GM18858 (cell line): ENCODE data around the gene CCNL2.
"Not testable (repeated sequence)": the region's sequence is repeated elsewhere in the genome, so short reads cannot be mapped to it uniquely, and the experiment has no call there.

Experiments
- ATAC-seq: cut with Tn5 transposase; IDR thresholded peaks from one replicate; pipeline ENCODE4 v1.9.1; 2021; ENCODE audit not compliant: unreplicated experiment

CCNL2 gene

DNA sequence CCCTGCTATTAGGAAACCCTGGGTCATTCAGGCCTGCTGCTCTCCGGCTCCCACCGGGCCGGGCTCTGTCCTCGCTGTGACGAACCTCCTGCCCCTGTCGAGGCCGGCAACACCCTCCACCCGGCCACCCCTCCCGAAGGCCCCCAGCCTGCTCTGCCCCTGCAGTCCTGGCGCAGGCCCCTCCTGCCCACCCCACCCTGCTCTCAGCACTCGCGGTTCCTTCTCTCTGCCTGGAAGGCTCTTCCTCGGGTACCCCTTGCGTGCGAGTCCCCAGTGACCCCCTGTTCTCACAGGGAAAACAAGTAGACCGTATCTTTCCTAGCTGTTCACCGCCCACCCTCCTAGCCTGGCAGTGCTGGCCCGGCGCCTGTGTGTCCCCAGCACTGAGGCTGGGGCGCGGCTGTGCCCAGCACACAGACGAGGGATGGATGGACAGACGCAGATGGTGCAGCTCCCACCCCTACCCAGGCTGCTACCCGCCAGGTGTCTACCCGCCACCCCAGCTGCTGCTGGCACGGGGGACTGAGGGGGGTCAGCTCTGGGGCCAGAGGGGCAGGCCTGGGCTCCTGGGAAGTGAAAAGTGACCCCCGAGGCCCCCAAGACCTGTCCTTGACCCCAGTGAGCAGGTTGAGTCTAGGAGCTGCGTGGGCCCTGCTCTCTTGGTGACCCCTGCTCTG lies 33.3 kb upstream of the CCNL2 start:
- ATAC-seq, result no peak

DNA sequence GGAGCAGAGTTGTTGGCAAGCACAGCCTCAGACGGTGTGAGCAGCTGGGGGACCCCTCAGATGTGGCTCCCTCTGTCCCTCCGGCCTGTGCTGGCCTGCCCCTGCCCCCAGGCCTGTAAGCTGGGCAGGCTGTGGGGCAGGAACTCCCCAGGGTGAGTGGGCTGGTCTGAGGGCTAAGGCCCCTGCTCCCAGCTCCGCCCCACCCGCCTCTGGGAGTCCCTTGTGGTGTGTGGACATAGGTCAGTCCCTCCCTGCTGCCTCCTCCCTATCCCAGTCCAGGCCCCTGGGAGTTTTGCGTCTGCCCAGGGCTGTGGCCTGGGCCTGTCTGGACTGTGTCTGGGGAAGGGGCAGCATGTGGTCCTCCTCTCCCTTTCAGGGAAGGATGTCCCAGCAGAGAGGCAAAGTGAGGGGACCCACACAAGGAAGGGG lies 32.7 kb upstream of the CCNL2 start:
- ATAC-seq, result no peak

DNA sequence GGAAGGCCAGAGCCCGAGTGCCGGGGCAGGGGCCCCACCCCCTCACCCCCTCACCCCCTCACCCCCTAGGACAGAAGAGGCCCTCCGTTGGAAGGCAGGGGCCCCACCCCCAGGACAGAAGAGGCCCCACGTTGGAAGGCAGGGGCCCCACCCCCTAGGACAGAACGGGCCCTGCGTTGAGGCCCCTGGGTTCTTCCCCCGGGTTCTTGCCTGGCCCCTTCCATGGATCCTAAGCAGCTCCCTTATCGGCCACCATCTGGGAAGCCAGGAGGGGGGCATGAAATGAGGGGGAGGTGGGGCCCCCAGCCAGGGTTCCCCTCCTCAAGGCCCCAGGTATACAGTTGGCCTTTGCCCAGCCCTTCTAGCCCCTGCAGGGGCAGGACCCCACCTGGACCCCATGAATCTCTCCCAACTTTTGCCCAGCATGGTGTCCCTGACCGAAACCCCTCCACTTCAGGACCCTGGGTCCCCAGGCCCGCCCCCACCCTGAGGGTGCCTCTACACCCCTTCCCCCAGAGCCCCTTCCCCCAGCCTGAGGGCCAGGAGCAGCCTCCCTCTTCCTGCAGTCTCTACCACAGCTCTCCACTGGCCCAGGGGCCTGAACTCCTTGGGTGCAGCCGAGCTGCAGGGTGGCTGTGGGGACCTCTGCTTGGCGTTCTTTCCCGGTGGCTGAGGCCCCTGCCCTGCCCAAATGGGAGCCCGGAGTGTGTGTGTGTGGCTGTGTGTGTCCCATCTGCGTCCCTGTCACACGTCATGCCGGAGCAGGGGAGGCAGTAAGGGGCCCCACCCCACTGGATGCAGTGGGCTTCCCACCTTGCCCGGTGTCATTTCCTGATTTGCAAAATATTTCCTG lies 32.1 kb upstream of the CCNL2 start:
- ATAC-seq, result no peak

DNA sequence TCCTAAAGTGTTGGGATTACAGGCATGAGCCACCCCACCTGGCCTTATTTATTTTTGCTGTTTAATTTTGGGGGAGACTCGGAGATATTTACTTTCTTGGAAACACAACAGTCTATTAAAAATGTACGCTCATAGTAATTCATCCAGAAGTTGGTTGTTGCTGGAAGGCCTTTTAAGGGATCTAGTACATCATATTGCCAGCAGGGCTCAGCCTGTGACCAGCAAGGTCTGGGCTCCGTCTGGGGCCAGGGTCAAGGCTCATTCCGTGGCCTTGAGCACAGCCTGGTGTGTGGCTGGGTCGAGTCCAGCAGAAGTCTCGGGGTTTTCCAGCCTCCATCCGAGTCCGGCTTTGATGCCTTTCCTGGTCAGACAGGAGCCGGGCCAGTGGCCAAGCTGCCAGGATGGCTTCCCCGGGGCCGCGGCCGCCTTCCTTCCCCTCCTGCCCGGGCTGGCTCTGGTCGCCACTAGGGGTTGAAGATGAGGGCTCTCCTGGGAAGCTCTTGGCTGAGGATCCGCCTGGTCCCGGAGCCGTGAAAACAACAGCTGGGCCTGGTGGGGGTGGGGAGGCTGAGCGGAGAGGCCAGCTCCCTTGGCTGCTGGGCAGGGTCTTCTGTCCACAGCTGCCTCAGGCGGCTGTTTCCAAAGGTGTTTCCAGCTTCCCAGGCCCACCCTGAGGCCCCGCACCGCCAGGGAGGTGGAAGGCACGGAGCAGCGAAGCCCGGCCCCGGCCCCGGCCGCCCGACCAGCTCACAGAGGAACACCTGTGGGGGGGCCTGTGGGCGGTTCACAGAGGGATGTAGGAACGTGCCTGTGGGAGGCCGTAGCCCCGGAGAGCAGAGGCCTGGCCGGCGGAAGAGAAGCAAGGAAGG lies 31.2 kb upstream of the CCNL2 start:
- ATAC-seq, result no peak

DNA sequence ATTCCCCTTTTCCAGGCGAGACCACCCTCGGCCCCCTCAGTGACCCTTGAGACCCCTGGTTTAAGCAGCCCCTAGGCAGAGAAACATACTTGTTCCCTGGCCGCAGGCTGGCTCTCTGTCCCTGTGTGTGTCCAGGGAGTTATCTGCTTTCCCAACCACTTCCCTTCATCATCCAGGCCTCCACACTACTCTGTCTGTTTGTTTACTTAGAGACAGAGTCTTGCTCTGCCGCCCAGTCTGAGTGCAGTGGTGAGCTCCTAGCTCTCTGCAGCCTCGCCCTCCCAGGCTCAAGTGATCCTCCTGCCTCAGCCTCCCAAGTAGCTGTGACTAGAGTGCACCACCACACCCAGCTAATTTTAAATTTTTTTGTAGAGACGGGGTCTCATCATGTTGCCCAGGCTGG lies 30.5 kb upstream of the CCNL2 start:
- no peak for ATAC-seq

DNA sequence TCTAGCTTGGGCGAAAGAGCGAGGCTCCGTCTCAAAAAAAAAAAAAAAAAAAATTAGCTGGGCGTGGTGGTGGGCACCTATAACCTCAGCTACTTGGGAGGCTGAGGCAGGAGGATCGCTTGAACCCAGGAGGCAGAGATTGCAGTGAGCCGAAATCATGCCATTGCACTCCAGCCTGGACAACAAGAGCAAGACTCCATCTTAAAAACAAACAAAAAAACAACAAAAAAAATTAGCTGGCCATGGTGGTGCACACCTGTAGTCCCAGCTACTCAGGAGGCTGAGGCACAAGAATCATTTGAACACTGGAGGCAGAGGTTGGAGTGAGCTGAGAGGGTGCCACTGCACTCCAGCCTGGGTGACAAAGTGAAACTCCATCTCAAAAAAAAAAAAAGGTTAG lies 29.8 kb upstream of the CCNL2 start:
- ATAC-seq, result not testable (repeated sequence)

DNA sequence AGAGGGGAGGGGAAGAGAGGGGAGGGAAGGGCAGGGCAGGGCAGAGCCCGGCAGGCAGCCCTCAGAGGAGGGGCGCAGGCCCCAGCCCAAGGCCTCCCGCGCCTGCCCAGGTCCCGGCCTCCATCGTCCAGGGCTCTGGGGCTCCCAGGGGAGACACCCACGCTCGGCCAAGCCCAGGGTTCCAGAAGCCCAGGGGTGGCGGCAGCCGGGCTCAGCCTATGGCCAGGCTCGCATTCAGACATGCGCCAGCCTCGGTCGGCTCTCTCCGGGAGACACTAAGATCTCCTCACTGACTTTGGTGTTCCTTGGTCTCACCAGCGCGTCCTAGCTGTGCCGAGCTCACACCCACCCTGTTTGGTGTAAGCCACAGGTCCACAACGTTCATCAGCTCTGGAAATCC lies 29.0 kb upstream of the CCNL2 start:
- ATAC-seq, result no peak

DNA sequence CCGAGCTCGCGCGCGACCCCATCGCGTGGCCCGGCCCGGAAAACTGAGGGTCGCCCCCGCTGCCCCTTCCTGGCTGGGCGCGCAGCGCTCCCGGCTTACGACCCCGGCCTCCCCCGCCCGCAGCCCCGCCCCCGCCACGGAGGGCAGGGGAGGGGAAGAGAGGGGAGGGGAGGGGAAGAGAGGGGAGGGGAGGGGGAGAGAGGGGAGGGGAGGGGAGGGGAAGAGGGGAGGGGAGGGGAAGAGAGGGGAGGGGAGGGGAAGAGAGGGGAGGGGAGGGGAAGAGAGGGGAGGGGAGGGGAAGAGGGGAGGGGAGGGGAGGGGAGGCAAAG lies 28.6 kb upstream of the CCNL2 start:
- ATAC-seq, result no peak

DNA sequence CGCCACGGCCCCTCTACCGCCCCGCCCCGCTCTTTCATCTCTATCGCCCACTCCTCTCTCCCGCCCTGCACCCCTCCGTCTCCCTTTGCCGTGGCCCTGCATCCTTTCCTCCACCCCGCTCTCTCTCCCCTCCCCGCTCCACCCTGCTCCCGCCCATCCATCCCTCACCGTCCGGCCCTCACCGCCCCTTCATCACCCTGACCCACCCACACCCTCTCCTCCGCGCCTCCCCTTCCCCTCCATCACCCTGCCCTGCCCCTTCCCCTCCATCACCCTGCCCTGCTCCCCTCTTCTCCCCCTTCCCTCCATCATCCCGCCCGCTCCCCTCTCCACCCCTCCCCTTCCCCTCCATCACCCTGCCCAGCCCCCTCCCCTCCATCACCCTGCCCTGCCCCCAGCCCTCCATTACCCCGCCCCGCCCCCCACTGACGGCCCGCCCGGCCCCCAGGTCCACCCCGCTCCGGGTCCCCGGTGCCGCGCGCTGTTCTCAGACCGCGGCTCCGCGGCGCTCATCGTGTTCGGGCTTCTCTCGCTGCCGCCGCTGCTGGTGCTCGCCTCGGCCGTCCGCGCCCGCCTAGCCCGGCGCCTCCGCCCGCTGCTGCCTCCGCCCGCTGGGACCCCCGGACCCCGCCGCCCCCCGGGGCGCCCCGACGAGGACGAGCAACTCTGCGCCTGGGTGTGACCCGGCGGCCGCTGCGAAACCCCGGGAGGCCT lies 28.1 kb upstream of the CCNL2 start:
- no peak for ATAC-seq

DNA sequence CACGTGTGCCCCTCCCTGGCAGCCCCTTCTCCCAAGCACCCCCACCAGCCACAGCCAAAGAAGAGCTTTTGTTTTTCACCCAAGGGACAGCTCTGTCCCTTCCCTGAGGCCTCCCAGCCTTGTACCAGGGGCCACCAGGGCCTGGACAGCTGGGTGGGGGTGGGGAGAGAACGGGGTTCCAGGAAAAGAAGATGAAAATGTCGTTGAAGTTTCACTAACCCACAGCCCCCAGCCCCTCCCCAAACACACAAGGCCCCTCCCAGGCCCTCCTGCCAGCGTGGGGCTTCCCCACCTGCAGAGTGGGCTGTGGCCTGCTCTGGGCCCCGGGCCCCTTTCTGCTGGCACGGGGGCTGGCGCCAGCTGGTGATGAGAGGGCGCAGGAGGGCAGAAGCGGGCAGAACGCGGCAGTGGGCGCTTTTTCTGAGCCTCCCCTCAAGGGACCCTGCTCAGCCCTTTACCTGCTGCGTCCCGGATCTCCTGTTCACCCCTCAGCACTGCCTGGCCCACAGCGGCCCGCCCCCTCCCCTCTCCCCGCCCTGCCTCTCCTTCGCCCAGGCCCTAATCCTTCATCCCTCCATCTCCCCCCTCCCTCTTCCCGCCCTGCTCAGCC lies 27.5 kb upstream of the CCNL2 start:
- no peak for ATAC-seq

DNA sequence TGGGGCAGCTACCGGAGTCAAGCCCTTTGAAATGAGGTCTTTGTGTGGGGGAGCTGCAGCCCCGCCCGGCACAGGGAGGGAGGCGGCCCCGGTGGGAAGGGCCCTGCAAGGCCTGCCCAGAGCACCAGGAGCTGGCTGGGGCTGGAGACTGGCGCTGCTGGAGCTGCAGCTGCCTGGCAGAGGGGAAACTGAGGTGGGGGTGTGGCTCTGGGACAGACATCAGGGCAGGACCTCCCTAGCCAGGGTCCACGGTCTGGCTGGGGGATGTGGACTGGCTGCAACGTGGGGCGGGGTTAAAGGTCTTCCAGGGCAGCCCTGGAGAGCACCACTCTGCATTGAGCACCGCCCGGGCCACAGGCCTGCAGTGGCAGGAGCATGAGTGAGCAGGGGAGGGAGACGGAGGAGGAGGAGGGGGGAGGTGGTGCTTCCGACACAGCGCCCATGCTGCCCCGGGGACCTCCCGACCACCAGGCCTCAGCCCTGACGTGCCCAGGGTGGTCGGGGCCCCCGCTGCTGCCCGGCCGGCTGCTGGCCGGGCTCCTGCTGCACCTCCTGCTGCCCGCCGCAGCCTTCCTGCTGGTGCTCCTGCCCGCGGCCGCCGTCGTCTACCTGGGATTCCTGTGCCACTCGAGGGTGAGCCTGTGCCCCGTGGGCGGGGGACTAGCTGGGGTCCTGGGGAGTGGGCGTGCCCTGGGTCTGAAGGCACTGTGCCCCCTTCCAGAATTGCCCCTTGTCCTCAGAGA lies 26.8 kb upstream of the CCNL2 start:
- ATAC-seq, result no peak

DNA sequence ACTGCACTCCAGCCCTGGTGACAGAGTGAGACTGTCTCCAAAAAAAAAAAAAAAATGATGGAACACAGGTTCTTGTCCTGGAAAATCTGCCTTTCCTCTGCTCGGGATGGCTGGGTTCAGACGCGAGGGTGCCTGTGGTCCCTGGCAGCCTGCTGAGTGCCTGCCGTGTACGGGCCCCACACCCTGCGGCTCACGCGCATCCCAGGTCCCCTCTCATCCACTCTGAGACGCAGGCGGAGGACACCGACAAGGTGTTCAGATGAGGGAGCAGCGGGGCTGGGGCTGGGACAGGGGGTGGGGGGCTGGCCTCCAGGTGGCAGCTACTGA lies 26.3 kb upstream of the CCNL2 start:
- ATAC-seq, result no peak

DNA sequence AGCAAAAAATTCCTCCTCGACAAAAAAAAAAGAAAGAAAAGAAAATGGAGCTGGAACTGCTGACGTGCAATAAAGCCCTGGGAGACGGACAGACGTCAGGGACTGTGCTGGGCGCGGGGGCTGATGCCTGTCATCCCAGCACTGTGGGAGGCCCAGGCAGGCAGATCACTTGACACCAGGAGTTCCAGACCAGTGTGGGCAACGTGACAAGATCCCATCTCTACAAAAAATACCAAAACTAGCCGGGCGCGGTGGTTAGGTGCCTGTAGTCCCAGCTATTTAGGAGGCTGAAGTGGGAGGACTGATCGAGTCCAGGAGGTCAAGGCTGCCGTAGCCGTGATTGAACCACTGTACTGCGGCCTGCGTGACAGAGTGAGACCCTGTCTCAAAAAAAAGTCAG lies 25.6 kb upstream of the CCNL2 start:
- no peak for ATAC-seq

DNA sequence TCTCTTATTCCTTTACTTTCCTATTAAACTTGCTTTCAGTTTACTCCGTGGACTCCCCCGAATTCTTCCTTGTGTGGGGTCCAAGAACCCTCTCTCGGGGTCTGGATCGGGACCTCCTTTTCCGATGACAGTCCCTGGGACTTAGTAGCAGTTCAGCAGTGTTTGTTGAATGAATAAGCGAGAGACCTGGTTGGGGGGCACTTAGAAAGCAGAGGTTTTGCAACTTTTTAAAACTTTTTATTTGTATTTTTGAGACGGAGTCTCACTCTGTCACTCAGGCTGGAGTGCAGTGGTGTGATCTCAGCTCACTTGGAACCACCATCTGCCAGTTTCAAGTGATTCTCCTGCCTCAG lies 24.1 kb upstream of the CCNL2 start:
- ATAC-seq, result no peak

DNA sequence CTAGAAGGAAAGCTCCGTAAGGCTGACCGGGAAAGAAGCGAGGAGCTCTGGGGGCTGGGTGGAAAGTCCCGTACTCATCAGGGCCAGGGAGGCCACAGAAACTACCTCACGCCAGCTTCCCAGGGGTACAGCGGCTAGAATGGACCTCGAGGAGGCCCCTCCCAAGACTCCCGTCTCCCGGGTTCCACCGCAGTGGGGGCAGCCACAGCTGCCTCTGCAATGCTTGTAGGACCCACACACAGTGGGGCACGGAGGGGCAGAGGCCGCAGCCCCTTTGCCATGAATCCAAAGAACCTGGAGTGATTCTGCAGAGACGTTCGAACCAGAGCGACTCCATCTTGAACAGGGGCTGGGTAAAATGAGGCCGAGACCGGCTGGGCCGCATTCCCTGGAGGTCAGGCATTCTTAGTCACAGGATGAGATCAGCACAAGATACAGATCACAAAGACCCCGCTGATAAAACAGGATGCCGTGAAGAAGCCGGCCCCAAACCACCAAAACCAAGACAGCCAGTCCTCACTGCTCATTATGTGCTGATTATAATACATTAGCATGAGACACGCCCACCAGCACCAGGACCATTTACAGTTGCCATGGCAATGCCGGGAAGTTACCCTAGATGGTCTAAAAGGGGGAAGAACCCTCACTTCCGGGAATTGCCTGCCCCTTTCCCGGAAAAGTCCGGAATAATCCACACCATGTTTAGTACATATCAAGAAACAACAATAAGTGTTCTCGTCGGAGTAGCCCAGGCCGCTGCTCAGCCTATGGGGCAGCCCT lies 23.5 kb upstream of the CCNL2 start:
- no peak for ATAC-seq

DNA sequence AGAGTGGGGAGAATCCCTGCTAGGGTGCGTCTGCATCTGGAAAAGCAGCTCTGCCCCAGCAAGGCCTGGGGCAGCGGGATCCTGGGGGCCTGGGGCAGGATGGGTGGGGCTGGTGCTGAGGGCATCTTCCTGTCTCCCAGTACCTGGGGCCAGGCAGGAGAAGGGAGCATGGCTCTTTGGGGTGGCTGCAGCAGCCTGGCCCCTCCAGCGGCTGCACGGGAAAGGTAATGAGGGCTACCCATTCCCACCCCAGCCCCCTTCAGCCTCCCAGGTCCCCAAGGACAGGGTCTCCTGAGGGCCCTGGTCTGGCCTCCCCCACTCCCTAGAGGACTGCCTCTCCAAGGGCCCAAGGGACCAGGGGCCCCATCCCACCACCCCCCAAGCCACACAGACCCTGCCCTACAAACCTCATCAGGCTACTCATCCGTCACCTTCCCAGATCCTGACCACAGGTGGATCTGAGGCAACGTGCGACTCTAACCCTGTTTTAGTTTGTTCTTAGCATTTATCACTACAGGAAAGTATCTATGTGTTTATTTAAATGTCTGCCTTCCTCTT lies 22.9 kb upstream of the CCNL2 start:
- no peak for ATAC-seq

DNA sequence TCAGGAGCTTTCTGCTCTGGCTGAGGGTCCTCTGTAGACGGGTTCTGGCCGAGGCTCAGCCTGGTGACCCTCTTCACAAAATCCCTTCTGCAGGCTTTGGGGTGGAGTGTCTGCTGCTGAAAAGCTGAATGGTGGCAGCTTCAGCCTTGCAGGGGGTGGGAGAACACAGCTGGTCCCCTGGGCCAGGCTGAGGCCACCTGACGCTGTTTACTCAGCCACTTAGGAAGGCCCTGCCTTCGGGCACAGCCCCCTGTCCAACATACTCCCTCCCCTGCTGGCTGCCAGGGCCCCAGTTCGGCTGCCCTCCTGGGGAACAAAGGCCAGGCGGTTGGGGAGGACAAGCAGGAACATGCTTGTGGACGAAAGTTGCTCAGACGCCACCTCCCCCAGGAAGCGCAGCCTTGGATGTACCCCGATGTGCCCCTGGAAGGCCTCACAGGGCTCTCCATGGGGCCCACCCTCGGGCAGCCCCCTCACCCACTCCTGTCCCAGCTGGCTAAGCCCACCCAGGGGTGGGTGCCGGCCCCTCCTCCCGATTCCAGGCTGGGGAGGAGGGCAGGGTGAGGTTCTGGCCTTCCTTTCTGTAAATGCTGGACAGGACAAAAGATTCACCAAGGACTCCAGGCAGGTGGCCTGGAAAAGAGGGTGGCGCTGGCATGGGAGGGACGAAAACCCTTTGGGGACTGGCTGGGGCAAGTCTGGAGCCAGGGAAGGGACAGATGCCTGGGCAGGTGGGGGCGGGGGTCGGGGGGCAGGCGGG lies 22.2 kb upstream of the CCNL2 start, which contains the start of gene ANKRD65:
TSS of gene ANKRD65 (minus strand) at position 130 of the 760 bp plus-strand sequence. CDS start 271 bp downstream, outside the sequence.
- no peak for ATAC-seq

DNA sequence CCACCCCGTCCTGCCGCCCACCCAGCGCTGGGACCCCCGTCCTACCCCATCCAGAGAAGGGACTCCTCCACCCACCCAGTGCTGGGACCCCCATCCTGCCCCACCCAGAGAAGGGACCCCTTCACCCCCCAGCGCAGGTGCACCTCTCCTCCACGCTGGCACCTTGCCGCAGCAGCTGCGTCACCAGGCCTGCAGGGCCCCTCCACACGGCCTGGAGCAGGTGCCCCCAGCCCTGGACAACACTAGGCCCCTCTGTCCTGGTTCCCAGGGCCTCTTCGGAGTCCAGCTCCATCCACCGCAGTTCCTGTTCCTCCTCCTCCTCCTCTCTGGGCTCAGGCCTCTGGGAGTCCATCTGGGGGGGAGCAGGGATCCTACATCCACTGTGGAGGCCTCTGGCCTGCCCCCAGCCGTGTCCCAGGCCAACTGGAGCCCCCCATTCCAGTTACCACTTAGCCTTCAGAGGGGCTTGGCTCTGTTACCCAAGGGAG lies 21.6 kb upstream of the CCNL2 start:
- ATAC-seq, result no peak
